Renal pelvis (tissue), 12 donors: Measurements from ENCODE around the gene OSER1. TPM values are rescaled to one million over a fixed set of nuclear protein-coding genes. Genes with fewer than 3 reads are reported as not detected.
"Not testable (repeated sequence)": the region's sequence is repeated elsewhere in the genome, so short reads cannot be mapped to it uniquely, and the experiment has no call there.

Source experiments
- DNase-seq: peaks from one replicate; pipeline ENCODE4 v3.0.0-alpha.2; 2013
- long read RNA-seq, 16 experiments: transcript quantifications; one replicate each; lab custom pipeline, GENCODE V29; 2026
- polyA plus RNA-seq, 3 donors: library from polyadenylated mRNA; unstranded; fragments of 120-200 nt; gene quantifications; one replicate each; pipeline ENCODE4 v1.2.1, GENCODE V29; 2013; ENCODE audit not compliant: insufficient read length in 3 of 3

OSER1 gene
- 10 to 100 TPM; 47.0 to 55.7 (median 49.4) TPM for polyA plus RNA-seq
- long read RNA-seq, donor 1, transcript OSER1-201 (4 exons, 1,572 nt) = major isoform, 28 of 28 reads
- long read RNA-seq, donor 1, partial matches to known transcripts = 0 of 28 reads
- long read RNA-seq, donor 1, other reads (novel, unspliced or antisense) = 0 of 28 reads
- long read RNA-seq, donor 2, transcript OSER1-201 (4 exons, 1,572 nt) = major isoform, 28 of 34 reads
- long read RNA-seq, donor 2, partial matches to known transcripts = 6 of 34 reads
- long read RNA-seq, donor 2, other reads (novel, unspliced or antisense) = 0 of 34 reads
- long read RNA-seq, donor 3, transcript OSER1-201 (4 exons, 1,572 nt) = major isoform, 20 of 26 reads
- long read RNA-seq, donor 3, partial matches to known transcripts = 6 of 26 reads
- long read RNA-seq, donor 3, other reads (novel, unspliced or antisense) = 0 of 26 reads
- long read RNA-seq, donor 4, transcript OSER1-201 (4 exons, 1,572 nt) = major isoform, 26 of 26 reads
- long read RNA-seq, donor 4, partial matches to known transcripts = 0 of 26 reads
- long read RNA-seq, donor 4, other reads (novel, unspliced or antisense) = 0 of 26 reads
- long read RNA-seq, donor 5, transcript OSER1-201 (4 exons, 1,572 nt) = major isoform, 11 of 11 reads
- long read RNA-seq, donor 5, partial matches to known transcripts = 0 of 11 reads
- long read RNA-seq, donor 5, other reads (novel, unspliced or antisense) = 0 of 11 reads
- long read RNA-seq, donor 6, transcript OSER1-201 (4 exons, 1,572 nt) = major isoform, 27 of 27 reads
- long read RNA-seq, donor 6, partial matches to known transcripts = 0 of 27 reads
- long read RNA-seq, donor 6, other reads (novel, unspliced or antisense) = 0 of 27 reads
- long read RNA-seq, donor 7, transcript OSER1-201 (4 exons, 1,572 nt) = major isoform, 24 of 37 reads
- long read RNA-seq, donor 7, partial matches to known transcripts = 13 of 37 reads
- long read RNA-seq, donor 7, other reads (novel, unspliced or antisense) = 0 of 37 reads
- long read RNA-seq, donor 8, transcript OSER1-201 (4 exons, 1,572 nt) = major isoform, 13 of 13 reads
- long read RNA-seq, donor 8, partial matches to known transcripts = 0 of 13 reads
- long read RNA-seq, donor 8, other reads (novel, unspliced or antisense) = 0 of 13 reads
- long read RNA-seq, donor 9, transcript OSER1-201 (4 exons, 1,572 nt) = major isoform, 30 of 30 reads
- long read RNA-seq, donor 9, partial matches to known transcripts = 0 of 30 reads
- long read RNA-seq, donor 9, other reads (novel, unspliced or antisense) = 0 of 30 reads
- long read RNA-seq, donor 10, transcript OSER1-201 (4 exons, 1,572 nt) = major isoform, 23 of 23 reads
- long read RNA-seq, donor 10, partial matches to known transcripts = 0 of 23 reads
- long read RNA-seq, donor 10, other reads (novel, unspliced or antisense) = 0 of 23 reads
- long read RNA-seq, donor 11, transcript OSER1-201 (4 exons, 1,572 nt) = major isoform, 13 of 23 reads
- long read RNA-seq, donor 11, partial matches to known transcripts = 10 of 23 reads
- long read RNA-seq, donor 11, other reads (novel, unspliced or antisense) = 0 of 23 reads
- long read RNA-seq, donor 12, transcript OSER1-201 (4 exons, 1,572 nt) = major isoform, 28 of 39 reads
- long read RNA-seq, donor 12, partial matches to known transcripts = 11 of 39 reads
- long read RNA-seq, donor 12, other reads (novel, unspliced or antisense) = 0 of 39 reads
- long read RNA-seq, donor 13, transcript OSER1-201 (4 exons, 1,572 nt) = major isoform, 7 of 15 reads
- long read RNA-seq, donor 13, partial matches to known transcripts = 8 of 15 reads
- long read RNA-seq, donor 13, other reads (novel, unspliced or antisense) = 0 of 15 reads
- long read RNA-seq, donor 14, transcript OSER1-201 (4 exons, 1,572 nt) = major isoform, 27 of 27 reads
- long read RNA-seq, donor 14, partial matches to known transcripts = 0 of 27 reads
- long read RNA-seq, donor 14, other reads (novel, unspliced or antisense) = 0 of 27 reads
- long read RNA-seq, donor 15, transcript OSER1-201 (4 exons, 1,572 nt) = major isoform, 25 of 35 reads
- long read RNA-seq, donor 15, partial matches to known transcripts = 10 of 35 reads
- long read RNA-seq, donor 15, other reads (novel, unspliced or antisense) = 0 of 35 reads
- long read RNA-seq, donor 16, transcript OSER1-201 (4 exons, 1,572 nt) = major isoform, 26 of 26 reads
- long read RNA-seq, donor 16, partial matches to known transcripts = 0 of 26 reads
- long read RNA-seq, donor 16, other reads (novel, unspliced or antisense) = 0 of 26 reads

DNA sequence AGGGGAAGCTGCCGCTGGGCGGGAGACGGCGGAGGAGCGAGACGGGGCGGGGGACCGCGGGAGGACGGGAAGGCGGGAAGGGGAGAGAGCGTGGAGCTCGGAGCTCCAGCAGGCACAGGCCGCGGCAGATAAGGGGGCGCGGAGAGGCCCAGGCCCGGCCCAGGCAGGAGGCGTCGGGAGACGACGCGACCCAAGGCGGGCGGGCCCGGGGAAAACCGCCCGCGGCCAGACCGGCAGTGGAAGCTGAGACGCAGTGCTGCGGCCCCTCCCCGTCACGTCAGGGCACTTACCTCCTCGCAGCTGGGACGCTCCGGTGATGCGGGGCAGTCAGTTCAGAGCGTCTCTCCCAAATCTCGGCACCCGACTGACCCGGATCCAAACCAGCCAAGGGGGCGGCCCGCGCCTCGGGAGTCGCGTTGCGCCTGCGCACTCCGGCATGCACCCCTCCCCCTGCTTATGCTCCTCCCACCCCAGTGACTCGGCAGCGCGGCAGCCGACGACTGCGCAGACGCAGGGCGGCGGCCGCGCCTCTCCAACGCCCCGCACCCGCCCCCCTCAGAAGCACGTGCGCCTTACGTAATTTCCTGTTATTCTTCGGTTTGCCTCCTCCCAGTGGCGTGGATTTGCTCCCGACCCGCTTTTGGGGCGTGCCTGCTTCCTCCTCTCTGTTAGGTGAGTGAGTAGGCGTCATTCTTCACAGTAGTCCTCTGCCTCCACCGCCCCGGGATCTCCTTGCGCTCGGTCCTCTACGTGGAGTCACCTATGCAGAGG, at the start of gene OSER1:
OSER1 (minus strand) TSS at position 366 of the 771 bp plus-strand sequence. CDS start 3,814 bp downstream, outside the sequence.
- DNase-seq = peak; percentile 96

DNA sequence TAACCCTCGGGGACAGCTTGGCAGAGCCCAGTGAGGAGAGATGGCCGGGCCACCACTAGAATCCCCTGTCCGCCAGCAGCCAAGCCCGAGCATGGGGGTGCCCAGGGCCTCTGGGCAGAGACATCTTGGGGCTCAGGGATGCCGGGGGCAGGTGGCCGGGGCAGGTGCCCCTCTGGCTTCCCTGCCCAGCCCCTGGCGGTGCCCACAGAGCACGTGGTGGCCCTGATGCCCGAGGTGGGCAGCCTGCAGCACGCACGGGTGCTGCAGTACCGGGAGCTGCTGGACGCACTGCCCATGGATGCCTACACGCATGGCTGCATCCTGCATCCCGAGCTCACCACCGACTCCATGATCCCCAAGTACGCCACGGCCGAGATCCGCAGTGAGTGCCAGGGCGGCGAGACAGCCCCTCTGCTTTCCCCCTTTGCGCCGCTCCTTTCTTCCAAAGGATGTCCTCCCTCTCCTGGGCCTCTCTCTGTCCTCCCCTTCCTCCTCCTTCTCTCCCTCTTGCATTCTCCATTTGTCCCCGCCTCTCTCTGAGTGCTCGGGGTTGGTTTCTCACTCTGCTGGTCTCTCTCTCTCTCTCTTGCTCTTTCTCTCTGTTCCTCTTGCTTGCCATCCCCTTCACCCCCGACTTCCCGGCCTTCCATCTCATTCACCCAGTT, 47.8 kb upstream of the OSER1 start:
- no peak for DNase-seq

DNA sequence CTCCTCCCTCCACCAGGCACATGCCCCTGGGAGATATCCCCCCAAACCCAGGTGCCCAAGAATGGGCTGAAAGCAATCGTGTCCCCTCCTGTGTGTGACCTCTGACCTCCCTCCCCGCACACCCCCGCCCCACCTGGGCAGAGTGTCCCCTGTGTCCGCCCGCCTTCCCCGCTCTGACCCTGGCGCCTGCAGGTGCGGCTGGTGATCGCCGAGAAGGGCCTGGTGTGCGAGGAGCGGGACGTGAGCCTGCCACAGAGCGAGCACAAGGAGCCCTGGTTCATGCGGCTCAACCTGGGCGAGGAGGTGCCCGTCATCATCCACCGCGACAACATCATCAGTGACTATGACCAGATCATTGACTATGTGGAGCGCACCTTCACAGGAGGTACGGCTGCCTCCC, 46.4 kb upstream of the OSER1 start:
- no peak for DNase-seq

DNA sequence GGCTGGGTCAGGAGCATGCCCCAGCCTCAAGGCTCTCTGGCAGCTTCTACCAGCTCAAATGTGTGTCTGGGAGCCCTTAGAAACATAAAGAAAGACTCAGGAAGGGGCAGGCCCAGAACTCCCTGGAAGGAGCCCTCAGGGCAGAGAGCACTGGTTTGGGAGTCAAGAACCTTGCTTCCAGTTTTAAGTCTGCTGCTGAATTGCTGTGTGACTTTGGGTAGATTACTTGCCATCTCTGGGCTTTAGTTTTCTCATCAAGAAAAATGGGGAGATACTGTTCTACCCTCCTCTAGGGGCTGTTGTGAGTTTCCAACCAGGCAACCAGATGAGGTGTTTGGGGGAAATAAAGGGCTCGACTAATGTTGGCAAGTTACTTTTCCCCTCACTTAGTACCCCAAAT, 45.4 kb upstream of the OSER1 start:
- DNase-seq = no peak

DNA sequence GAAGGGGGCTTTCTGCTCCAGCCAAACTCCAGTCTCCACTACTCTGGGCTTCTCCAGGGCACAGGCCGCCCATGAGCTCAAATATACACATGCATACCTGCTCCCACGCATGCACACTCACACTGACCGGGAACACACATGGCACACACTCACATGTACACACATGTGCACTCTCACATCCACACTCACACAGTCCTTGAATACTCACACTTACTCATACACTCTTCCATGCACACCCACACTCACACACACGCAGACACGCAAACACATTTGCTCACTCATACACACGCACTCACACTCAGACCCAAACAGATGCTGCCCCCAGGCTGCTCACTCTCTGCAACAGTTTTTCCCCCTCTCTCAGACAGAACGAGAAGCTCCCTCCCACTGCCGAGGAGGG, 43.5 kb upstream of the OSER1 start:
- DNase-seq = no peak

DNA sequence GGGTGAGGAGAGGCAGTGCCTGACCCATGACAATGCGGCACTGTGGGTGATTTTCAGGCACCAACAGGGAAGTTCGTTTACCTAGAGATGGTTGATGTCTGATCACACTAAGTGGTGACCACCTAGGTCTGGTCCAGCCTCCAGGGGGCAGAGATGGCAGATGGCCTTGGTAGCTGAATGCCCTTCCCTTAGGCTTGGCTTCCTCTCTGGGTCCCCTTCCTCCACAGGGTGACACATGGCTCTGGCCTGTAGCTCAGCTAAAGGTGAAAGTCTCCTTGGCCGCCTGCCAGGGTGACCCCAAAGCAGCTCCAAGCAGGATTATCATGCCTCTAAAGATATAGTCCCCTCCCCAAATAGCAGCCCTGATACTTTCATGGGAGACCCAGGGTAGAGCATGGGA, 43.0 kb upstream of the OSER1 start:
- no peak for DNase-seq

DNA sequence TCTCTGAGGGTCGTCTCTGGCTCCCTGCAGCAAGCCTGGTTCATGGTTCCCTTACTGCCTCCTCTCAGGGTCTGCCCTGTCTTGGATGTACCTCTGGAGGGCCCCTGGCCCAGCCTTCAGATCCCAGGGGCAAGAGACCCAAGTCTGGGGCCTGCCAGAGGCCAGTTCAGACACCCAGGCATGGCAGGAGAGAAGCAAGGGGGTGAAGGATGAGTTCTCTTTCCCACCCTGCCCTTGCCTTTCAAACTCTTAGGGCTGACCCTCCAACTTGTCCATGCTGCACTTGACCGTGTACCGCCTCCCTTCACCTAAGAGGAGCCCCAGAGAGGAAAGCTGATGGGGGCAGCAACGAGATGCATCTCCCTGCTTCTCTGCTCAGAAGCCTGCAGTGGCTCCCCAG, 40.7 kb upstream of the OSER1 start:
- DNase-seq = no peak

DNA sequence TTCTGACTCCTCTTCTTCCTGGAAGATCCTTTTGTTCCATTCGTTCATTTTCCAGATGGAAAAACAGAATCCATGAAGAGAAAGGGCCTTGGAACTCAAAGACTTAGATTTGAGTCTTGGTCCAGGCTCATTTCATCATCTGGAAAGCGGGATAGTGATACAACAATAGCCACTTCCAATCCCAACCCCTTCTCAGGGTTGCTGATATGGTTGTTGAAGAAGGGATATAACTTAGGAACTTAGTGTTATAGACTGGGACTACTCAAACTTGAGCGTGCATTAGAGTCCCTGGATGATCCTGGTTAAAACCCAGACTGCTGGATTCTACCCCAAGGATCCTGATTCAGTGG, 37.8 kb upstream of the OSER1 start:
- DNase-seq = no peak

DNA sequence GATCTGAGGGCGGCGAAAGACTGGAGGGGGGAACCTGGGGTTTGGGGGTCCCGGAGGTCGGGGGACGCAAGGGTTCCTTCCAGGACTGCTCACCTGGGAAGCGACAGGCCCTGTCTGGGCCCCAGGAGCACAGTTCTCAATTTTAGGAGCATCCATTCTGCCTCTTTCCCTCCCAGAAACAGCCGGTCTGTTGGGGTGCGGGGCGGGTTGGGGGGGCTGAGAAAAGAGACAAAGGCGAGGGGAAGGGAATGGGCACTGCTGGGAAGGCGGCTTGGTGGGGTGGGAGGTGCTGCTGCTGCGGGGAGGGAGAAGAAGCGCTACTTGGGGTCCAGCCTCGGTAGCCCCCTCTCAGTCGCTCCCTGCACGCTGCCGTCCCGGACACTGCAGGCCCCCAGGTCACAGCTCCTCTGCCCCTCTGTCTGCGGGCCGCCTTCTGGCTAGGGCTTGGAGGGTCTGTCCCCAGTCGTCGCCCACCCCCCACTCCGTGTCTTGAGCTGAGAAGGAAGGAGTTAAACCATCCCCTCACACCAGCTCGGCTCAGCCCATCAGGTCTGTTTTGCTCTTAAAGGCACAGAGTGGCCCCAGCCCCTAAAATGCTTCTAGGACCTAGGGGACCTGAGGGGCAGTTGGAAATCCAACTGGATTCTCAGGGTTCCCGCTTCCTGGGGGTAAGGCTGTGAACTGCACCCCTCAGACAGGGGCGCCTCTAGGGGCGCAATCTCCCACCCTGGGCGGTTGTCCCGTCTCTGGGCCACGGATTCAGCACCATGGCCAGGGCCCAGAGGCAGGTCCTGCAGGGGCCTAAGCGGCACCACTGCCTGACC, 37.2 kb upstream of the OSER1 start:
- DNase-seq = peak; percentile 66

DNA sequence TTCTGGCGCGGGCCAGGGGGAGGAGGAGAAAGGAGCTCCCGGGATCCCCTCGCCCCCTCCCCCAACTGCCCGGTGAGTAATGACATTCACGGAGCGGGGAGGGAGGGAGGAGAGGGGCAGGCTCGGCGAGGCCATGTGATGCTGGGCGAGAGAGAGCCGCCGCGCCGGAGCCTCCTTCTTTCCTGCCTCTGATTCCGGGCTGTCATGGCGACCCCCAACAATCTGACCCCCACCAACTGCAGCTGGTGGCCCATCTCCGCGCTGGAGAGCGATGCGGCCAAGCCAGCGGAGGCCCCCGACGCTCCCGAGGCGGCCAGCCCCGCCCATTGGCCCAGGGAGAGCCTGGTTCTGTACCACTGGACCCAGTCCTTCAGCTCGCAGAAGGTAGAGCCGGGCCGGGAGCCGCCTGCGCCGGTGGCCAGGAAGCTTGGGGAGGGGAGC, 36.6 kb upstream of the OSER1 start, which contains the start of gene GDAP1L1:
GDAP1L1 (plus strand) TSS at position 178 of the 441 bp plus-strand sequence; CDS start at position 205, 27 bp downstream.
- DNase-seq = peak; percentile 10

DNA sequence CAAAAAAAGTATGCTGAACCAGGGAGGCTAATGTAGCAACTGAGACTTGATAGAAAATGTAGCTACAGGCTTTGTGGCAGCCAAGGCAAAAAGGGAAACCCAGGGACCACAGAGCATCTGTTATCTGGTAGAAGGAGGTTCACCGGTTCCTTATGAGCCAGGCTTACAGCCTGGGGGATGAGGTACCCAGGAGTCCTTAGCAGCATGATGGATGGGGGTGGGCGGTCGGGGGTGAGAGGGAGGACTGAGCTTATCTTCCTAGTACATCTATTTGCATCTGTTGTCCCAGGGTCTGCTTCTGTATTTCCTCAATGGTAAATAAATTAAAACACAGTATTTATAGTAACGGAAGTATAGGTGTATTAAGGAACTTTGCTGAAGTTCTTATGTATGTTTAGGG, 35.4 kb upstream of the OSER1 start:
- DNase-seq = no peak

DNA sequence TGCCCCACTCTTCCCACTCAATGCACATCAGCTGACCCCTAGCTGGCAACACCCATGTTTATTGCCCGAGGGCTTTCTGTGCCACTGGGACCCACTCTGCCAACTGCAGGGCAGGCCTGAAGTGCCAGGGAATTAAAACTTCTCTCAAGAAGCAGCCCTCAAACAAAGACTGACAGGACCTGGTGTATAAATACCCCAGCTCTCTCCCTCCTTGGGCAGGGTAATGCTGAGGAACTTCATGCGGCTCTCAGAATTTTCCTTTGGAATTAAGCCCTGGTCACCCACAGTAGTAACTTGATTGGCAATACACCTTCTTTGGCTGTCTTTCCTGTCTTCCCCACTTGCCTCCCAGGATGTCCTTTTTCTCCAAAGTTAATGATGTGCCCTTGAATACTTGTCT, 31.2 kb upstream of the OSER1 start:
- DNase-seq = no peak

DNA sequence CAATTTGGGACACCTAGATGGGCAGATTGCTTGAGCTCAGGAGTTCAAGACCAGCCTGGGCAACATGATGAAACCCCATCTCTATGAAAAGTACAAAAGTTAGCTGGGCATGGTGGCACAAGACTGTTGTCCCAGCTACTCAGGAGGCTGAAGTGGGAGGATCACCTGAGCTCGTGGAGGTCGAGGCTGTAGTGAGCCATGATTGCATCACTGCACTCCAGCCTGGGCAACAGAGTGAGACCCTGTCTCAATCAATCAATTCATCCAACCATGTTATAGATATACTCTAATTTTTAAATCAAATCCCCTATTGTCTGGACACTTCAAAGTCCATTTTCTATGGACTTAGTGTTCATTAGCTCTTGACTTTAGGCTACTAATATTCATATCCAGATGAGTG, 26.3 kb upstream of the OSER1 start:
- not testable (repeated sequence) for DNase-seq

DNA sequence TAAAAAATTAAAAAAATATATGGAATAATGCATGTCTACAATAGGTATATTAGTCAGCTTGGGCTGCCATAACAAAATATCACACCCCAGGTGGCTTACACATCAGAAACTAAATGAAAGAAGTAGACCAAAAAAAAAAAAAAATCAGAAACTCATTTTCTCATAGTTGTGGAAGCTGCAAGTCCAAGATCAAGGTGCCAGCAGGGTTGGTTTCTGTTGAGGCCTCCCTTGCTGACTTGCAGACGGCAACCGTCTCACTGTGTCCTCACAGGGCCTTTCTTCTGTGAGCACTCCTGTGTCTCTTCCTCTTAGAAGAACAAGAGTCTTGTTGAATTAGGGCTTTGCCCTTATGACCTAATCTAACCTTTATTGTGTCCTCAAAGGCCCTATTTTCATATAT, 25.1 kb upstream of the OSER1 start:
- DNase-seq = no peak

DNA sequence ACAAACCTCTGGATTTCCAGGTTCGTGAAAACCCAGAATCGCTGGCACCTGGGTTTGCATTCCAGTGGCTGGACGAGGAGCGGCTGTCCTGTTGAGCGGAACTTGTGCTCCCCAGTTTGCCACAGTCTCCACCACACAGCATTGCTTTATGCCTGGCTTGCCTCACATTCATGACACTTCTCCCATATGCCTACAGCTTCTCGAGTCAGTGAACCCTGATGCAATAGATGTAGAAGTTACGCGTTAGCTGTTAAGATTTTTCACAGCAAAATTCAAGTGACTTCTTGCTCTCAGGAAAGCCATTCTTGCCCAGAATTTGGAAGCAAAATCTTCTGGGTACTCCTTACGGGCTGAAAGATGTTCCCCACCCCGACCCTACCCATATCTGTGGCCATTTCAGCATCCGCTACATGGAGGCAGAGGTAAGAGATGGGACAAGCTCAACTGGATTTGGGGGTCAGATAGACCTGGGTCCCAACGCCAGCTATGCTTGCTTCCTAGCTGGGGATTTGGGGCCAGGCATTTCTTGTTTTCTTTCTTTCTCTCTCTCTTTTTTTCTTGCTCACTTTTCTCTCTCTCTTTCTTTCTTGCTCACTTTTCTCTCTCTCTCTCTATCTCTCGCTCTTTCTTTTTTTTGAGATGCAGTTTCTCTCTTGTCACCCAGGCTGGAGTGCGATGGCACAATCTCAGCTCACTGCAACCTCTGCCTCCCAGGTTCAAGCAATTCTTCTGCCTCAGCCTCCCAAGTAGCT, 24.2 kb upstream of the OSER1 start:
- no peak for DNase-seq

DNA sequence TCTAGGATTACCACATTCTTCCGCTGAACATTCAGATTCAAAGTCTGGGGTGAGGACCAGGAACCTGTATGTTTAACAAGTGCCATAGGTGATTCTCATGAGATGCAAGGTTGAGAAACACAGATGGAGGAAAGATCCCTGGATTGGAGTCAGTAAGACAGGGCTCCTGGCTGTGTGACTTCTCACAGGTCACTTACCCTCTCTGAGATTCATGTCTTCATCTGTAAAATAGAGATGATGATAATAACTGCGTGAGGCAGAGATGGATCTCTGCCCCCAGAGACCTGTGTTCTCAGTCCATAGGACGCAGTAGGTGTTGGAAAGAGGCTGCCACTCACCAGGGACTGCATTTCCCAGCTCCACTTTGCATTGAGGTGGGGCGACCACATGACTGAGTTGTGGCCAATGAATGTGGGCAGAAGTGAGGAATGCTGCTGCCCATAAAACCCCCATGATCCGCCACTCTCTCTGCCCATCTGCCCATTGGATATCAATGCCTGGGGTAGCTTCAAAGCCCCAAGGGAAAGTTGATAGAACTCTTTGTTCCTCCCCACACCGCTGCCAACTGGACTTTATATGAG, 23.0 kb upstream of the OSER1 start:
- no peak for DNase-seq
